Left cardiac atrium (tissue), 4 donors: ENCODE results near the gene GIPR. TPM values are rescaled to one million over a fixed set of nuclear protein-coding genes. Genes with fewer than 3 reads are reported as not detected.
"Not testable (repeated sequence)": the region's sequence is repeated elsewhere in the genome, so short reads cannot be mapped to it uniquely, and the experiment has no call there.

Source experiments
- ATAC-seq, 2 donors: fragments of 200-7000 bp; cut with Tn5 transposase; one replicate each; pipeline ENCODE4 v1.9.1; 2020; ENCODE audit warnings: mild to moderate bottlenecking in 2 of 2, moderate library complexity in 2 of 2
- DNase-seq: peaks from one replicate; pipeline ENCODE4 v3.0.0-alpha.2; 2020
- intact Hi-C, 2 donors: fragments of 100-400 bp; cut with DNase I; formaldehyde crosslinking; loops; one replicate each; pipeline versions ENCODE4 v1.14.1 to v1.15.1; 2022 to 2023
- microRNA-seq, 2 donors: library from miRNA; unstranded; fragments of <30 nt; microRNA quantifications; one replicate each; pipeline ENCODE4 v1.2.0, GENCODE V29; 2020
- total RNA-seq, 2 donors: library from RNA; stranded (reverse); fragmentation: NEBNext Ultra II Directional; extraction: Animal tissue kit (Norgen Biotek cat#: 25700); gene quantifications; one replicate each; pipeline ENCODE4 v1.2.1, GENCODE V29; 2021
- donor health status: DM: no; HTN: yes; CAD: no.
- donor health status: DM: no; HTN: yes; CAD: no; lungs with severe emphysema.
- donor health status: DM: yes; HTN: yes; CAD: no.
- donor health status: Dilated cardiomyopathy.

Gene GIPR
- total RNA-seq, 2 donors from 2014 or later, result 7.2 to 11.0 TPM

- DNase-seq (no peak), ATAC-seq (peak in 1 of 2 donors; percentile 1)
- intact Hi-C loops, result loop anchor here (5.0 kb wide), 1 partner anchor 51 kb away; the partner anchor contains the start of gene SIX5 (in 2 of the 2)
These were observed 48.5 kb downstream of the GIPR start for GRCh38 chr19:45716359-45717130.

- DNase-seq, result peak; percentile 99
- intact Hi-C loops, result loop anchor here (5.0 kb wide), 1 partner anchor 50 kb away; the partner anchor contains the start of gene SIX5 (in 2 of the 2)
- ATAC-seq, result peak; percentile 98
These were observed 49.3 kb downstream of the GIPR start for GRCh38 chr19:45717131-45717982.

- DNase-seq (peak; percentile 44), ATAC-seq (peak in 1 of 2 donors; percentile 0)
- intact Hi-C loops, result loop anchor here (5.0 kb wide), 1 partner anchor 49 kb away; the partner anchor contains the start of gene SIX5 (in 2 of the 2)
These were observed 50.1 kb downstream of the GIPR start for GRCh38 chr19:45717983-45718650.

GRCh38 chr19:45720065-45720464 lies 52.0 kb downstream of the GIPR start:
- intact Hi-C loops, ATAC-seq, DNase-seq: not testable (repeated sequence)

GRCh38 chr19:45728683-45729082 lies 60.7 kb downstream of the GIPR start:
- DNase-seq, ATAC-seq, intact Hi-C loops: not testable (repeated sequence)

- no peak for DNase-seq
- ATAC-seq, result no peak
- intact Hi-C loops, result no loop called here
These were observed 61.8 kb downstream of the GIPR start for GRCh38 chr19:45729800-45730290.

- intact Hi-C loops, result no loop called here
- ATAC-seq (peak; percentile 99), DNase-seq (peak; percentile 97)
These were observed 62.6 kb downstream of the GIPR start, which contains the start of gene FBXO46 for GRCh38 chr19:45730368-45731288. FBXO46 (minus strand) TSS chr19:45730896; CDS start chr19:45713495, 17,401 bp downstream.

Small RNAs within 50 kb of the gene (microRNA-seq; reads per million reads assigned to microRNA genes)
- gene MIR330 (57.2 to 97.5 reads per million in 2 donors), gene MIR642A (0 reads per million in 2 donors), gene MIR642B (0 reads per million in 2 donors)

Other genes starting within 250 kb of the GIPR start
- 100 to 1,000 TPM; 105 to 140 TPM for gene ERCC1, start 244.3 kb upstream of the GIPR start, total RNA-seq
- 1 to 10 TPM; 1.5 to 5.5 TPM for gene FOSB, start 200.2 kb upstream of the GIPR start, total RNA-seq
- 10 to 100 TPM; 13.0 to 16.3 TPM for gene RTN2, start 171.2 kb upstream of the GIPR start, total RNA-seq
- 1 to 10 TPM in 1 of 2 donors, under 1 TPM in 1; 0.47 to 1.0 TPM for gene PPM1N, start 169.8 kb upstream of the GIPR start, total RNA-seq
- 10 to 100 TPM; 48.4 to 91.7 TPM for gene VASP, start 160.7 kb upstream of the GIPR start, total RNA-seq
- gene OPA3, start 83.4 kb upstream of the GIPR start, total RNA-seq, result 10 to 100 TPM; 19.1 to 27.1 TPM
- gene GPR4, start 66.0 kb upstream of the GIPR start, total RNA-seq, result 10 to 100 TPM in 1 of 2 donors, 1 to 10 TPM in 1; 5.2 to 17.7 TPM
- gene EML2, start 28.8 kb upstream of the GIPR start, total RNA-seq, result 10 to 100 TPM; 30.1 to 34.8 TPM
- gene SNRPD2, start 23.7 kb downstream of the GIPR start, total RNA-seq, result 100 to 1,000 TPM; 251 to 270 TPM
- 1 to 10 TPM; 2.9 to 3.2 TPM for gene QPCTL, start 24.4 kb downstream of the GIPR start, total RNA-seq
- gene FBXO46, start 62.7 kb downstream of the GIPR start, total RNA-seq, result 10 to 100 TPM in 1 of 2 donors, 1 to 10 TPM in 1; 9.6 to 10.8 TPM
- under 1 TPM; 0.21 to 0.24 TPM for gene MEIOSIN, start 65.2 kb downstream of the GIPR start, total RNA-seq
- 10 to 100 TPM; 15.6 to 21.1 TPM for gene SIX5, start 101.0 kb downstream of the GIPR start, total RNA-seq
- 100 to 1,000 TPM; 200 to 241 TPM for gene DMPK, start 114.3 kb downstream of the GIPR start, total RNA-seq
- gene DMWD, start 124.6 kb downstream of the GIPR start, total RNA-seq, result 10 to 100 TPM; 55.3 to 57.7 TPM
- gene RSPH6A, start 147.1 kb downstream of the GIPR start, total RNA-seq, result not detected
- 10 to 100 TPM; 29.0 to 29.6 TPM for gene SYMPK, start 194.9 kb downstream of the GIPR start, total RNA-seq
- not detected for gene FOXA3, start 196.1 kb downstream of the GIPR start, total RNA-seq
- gene IRF2BP1, start 217.9 kb downstream of the GIPR start, total RNA-seq, result 10 to 100 TPM; 18.3 to 21.3 TPM
- 10 to 100 TPM in 1 of 2 donors, 1 to 10 TPM in 1; 9.3 to 12.8 TPM for gene MYPOP, start 234.4 kb downstream of the GIPR start, total RNA-seq
- not detected for gene NANOS2, start 246.6 kb downstream of the GIPR start, total RNA-seq